GM10847 (cell line): Measurements from ENCODE around the gene ATP2B1.

Experiments
- POLR2A ChIP-seq: IDR thresholded peaks from 2 replicates; pipeline ENCODE4 v1.6.1; 2011; ENCODE audit not compliant: insufficient read length; ENCODE audit errors: extremely low read depth

ATP2B1 gene

DNA sequence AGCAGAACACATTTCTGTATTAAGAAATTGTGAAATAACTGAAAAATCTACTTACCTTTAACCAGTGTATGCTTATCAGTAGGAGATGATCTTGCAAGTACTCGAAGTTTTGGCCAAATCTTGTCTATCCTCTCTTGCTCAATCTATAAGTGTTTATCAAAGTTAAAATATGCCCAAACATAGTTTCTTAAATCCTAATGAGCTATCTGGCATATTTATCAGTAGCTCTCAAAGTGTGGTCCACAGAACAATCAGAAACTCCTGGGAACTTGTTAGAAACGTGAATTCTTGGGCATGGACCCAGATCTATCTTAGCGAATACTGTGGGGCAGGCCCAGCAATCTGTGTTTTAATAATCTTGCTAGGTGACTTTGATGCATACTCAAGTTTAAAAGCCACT is 98.3 kb downstream of the ATP2B1 start:
- TF ChIP-seq POLR2A: no peak

DNA sequence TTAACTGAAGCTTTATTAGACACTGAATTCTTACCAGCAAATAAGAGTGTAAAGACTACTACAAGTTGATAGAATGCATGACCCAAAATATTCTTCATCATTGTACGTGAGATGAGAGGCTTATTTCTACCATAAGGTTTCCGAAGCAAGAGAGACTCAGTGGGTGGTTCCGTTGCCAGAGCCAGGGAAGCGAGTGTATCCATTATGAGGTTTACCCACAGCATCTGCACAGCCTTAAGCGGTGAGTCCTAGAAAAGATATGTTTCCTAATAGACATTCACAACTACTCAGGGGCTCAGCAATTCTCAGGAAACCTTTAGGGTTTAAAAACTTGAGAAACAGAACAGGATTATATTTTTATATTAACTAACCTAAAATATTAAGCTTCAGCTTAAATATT is 105.0 kb downstream of the ATP2B1 start:
- TF ChIP-seq POLR2A: no peak

- TF ChIP-seq POLR2A: no peak
These were observed 110.9 kb downstream of the ATP2B1 start for GRCh38 chr12:89597770-89598169.

GRCh38 chr12:89597210-89597609 is 111.4 kb downstream of the ATP2B1 start:
- no peak for TF ChIP-seq POLR2A

DNA sequence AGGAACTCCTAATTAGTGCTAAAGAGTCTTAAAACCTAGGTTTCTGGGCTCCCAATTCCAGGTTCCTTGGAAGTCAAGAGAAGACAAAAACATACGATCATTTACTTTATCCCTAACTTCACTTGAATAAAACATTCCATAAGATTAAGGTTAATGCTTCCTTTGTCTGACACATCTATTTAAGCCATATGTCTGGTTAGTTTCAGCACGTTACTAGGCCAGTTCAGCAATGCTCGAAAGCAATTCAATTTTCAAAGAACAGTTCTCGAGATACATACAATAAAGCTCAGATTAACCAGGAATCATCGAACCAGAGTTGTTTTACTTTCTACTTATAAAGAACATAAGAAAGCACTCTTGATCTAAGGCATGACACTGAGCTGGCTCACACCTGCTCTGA is 114.8 kb downstream of the ATP2B1 start:
- TF ChIP-seq POLR2A: no peak

DNA sequence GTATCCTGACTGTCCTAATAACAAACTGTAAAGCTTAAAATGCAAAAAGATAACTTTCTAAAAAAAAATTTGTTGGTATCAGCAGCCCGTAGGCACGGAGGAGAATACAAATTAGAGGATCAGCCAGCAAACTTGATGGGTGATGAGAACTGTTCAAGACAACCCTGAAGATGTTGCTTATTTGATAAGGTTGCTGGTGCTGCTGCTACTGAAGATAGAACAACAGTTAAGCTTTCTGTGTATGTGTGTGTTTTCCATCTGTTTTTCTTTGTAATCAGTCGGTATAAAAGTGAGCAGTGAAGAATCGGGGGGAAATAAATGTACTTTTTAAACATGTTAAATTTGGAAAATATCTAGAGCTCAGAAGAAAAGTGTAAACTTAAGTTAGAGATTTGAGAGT is 115.4 kb downstream of the ATP2B1 start:
- TF ChIP-seq POLR2A: no peak

GRCh38 chr12:89589753-89590152 is 118.9 kb downstream of the ATP2B1 start:
- TF ChIP-seq POLR2A: no peak

- TF ChIP-seq POLR2A: no peak
These were observed 130.1 kb downstream of the ATP2B1 start for GRCh38 chr12:89578499-89578898.

DNA sequence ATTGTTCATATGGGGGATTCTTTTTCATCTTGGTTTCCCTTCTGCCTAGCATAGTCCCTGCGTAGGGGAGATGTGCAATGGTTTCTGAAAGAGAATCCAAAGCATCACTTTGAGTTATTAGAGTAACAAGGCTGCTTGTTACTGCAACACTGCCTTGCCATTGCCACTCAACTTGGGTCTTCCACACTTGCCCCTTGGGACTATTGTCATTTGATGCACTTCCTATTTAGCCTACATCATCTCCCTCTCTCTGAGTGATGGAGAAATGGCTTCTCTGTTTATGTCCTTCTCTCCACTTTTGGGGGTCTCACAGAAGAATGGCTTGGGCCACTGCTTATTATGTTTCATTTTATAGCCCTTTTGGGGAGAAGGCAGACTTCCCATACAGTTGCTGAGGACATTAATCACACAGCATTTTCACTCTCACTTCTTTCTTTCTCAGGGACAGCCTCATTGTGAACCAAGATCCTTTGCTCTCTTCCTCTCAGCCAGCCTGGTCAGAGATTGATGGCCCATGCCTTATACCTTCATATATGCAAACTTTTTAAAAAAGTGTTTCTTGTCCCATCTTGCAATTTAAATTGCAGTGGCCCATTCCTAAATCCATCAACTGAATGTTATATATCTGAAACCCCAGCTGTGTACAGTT is 131.9 kb downstream of the ATP2B1 start:
- no peak for TF ChIP-seq POLR2A

GRCh38 chr12:89575374-89575773 is 133.3 kb downstream of the ATP2B1 start:
- no peak for TF ChIP-seq POLR2A

- TF ChIP-seq POLR2A: no peak
These were observed 133.9 kb downstream of the ATP2B1 start for GRCh38 chr12:89574736-89575208.

DNA sequence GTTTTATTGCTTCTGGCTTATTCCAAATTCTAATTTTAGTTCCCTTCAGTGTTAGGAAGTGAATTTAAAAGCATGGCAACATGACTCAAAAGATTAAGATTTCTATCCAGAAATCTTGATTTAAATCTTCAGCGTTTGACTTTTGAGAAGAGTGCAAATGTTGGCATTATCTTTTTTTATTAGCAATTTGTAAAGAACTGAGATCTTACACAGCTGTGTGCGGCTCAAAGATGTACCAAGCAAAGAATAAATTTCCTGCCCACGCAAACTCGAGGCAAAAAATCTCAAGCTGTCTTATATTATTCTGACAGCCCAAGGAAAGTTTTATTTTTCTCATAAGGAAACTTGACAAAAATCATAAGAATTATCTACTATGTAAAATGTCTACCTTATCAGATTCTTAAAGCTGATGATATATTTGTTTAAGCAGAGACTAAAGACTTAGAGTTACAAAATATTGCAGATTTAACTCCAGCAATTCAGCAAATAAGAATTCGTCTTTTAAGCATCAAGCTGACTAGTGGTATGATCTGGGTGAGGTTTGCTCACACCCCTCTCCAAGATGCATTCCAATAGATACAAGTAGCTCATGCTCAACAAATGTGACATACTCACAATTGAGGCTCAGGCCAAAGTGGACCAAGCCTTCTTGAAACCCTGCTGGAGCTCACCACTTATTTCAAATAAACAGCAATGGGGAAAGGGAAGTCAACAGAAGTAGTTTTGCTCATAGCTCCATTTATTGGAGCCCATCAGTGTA is 135.4 kb downstream of the ATP2B1 start:
- TF ChIP-seq POLR2A: no peak

DNA sequence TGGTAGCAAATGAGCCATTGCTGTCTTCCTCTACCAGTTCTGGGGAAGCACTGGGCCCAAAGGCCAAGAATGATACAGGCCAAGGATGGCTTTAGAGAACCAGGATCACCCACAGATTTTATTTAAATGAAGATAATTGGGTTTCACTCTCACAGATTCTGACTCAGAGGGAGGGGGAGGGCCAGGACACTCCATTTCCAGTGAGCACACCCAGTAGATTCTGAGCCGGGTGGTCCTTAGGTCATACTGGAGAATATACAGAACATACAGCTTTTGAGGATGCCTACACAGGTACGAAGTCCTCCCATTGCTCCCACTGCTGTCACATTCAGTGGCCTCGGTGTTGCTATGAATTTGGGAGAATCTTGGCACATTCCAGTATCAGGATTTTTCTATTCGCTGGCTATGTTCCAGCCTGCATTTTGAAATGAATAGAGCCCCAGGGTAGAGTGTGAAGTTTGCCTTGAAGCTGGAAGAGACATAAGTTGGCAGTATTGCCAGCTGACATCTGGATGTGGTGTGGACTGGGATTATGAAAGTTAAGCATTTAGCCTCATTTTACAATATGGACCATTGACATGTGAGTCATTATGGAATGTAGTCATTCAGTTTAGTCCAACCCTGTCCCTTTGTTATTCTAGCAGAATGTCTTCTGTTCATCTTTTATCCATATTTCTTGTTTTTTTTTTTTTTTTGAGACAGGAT is 137.0 kb downstream of the ATP2B1 start:
- no peak for TF ChIP-seq POLR2A

DNA sequence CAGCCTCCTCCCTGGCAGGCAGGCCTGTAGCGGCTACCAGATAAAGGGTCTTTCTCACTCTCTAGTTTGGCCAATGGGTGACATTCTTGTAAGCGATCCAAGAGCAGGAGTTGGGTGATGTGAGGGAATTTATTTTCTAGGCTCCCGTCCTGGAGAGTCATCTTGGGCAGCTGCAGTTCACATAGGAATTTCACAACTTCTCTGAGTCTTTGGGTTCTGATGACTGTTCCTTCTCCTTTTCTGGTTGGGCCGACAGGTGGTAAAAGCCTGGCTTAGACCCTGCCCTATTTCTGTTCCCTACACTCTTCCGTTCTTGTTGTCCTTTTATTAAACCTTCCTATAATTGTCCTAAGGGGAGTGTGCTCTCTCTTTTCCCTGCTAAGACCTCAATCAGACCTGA is 140.2 kb downstream of the ATP2B1 start:
- TF ChIP-seq POLR2A: no peak

GRCh38 chr12:89567691-89568239 is 140.9 kb downstream of the ATP2B1 start:
- TF ChIP-seq POLR2A: no peak

GRCh38 chr12:89566615-89567014 is 142.0 kb downstream of the ATP2B1 start:
- TF ChIP-seq POLR2A: no peak
